H9 (cell line): Measurements from ENCODE around the gene DDI2. TPM values are rescaled to one million over a fixed set of nuclear protein-coding genes. Genes with fewer than 3 reads are reported as not detected.

Source experiments
- DNase-seq: peaks from one replicate; pipeline ENCODE4 v3.0.0-alpha.2; 2017
- H2AFZ ChIP-seq: one replicate; pipeline ENCODE4 v1.6.1; 2013; ENCODE audit warnings: mild to moderate bottlenecking, low read length, control low read depth, moderate library complexity
- H2AK5ac ChIP-seq: 2 replicates; pipeline ENCODE4 v1.6.1; 2013; ENCODE audit warnings: low read length, control low read depth, mixed read lengths; ENCODE audit not compliant: insufficient read length
- H2BK120ac ChIP-seq: one replicate; pipeline ENCODE4 v1.6.1; 2013; ENCODE audit warnings: low read depth, mild to moderate bottlenecking, low read length, control low read depth, inconsistent platforms; ENCODE audit not compliant: poor library complexity, severe bottlenecking
- H2BK12ac ChIP-seq: 2 replicates; pipeline ENCODE4 v1.6.1; 2013; ENCODE audit warnings: low read length, control low read depth, mixed read lengths, low read depth; ENCODE audit not compliant: insufficient read length
- H2BK15ac ChIP-seq: 2 replicates; pipeline ENCODE4 v1.6.1; 2013; ENCODE audit warnings: low read depth, low read length, control low read depth
- H2BK20ac ChIP-seq: one replicate; pipeline ENCODE4 v1.6.1; 2013; ENCODE audit warnings: low read depth, mild to moderate bottlenecking, low read length, control low read depth, inconsistent platforms; ENCODE audit not compliant: poor library complexity, severe bottlenecking
- H2BK5ac ChIP-seq: 2 replicates; pipeline ENCODE4 v1.6.1; 2013; ENCODE audit warnings: low read length, control low read depth, mixed read lengths; ENCODE audit not compliant: insufficient read length
- H3K14ac ChIP-seq: 2 replicates; pipeline ENCODE4 v1.6.1; 2013; ENCODE audit warnings: low read length, control low read depth; ENCODE audit not compliant: insufficient read depth
- H3K18ac ChIP-seq: 2 replicates; pipeline ENCODE4 v1.6.1; 2013; ENCODE audit warnings: low read depth, mild to moderate bottlenecking, mixed read lengths, low read length, control low read depth; ENCODE audit not compliant: insufficient read length
- H3K23ac ChIP-seq: 2 replicates; pipeline ENCODE4 v1.6.1; 2013; ENCODE audit warnings: low read length, control low read depth, mixed read lengths, low read depth; ENCODE audit not compliant: insufficient read length
- H3K23me2 ChIP-seq: 2 replicates; pipeline ENCODE4 v1.6.1; 2013; ENCODE audit warnings: low read depth, mild to moderate bottlenecking, mixed read lengths, low read length, control low read depth; ENCODE audit not compliant: insufficient read length, poor library complexity, severe bottlenecking
- H3K27ac ChIP-seq: 2 replicates; pipeline ENCODE4 v1.5.1; 2013; ENCODE audit warnings: low read length, control low read depth, mixed read lengths, low read depth; ENCODE audit not compliant: insufficient read length
- H3K27me3 ChIP-seq: 2 replicates; pipeline ENCODE4 v1.6.1; 2013; ENCODE audit warnings: low read length, control low read depth, inconsistent platforms; ENCODE audit not compliant: insufficient read depth
- H3K4ac ChIP-seq: 2 replicates; pipeline ENCODE4 v1.6.1; 2013; ENCODE audit warnings: low read depth, mild to moderate bottlenecking, control low read depth, inconsistent platforms, low read length, moderate library complexity
- H3K4me1 ChIP-seq: 2 replicates; pipeline ENCODE4 v1.6.1; 2013; ENCODE audit warnings: low read length, control low read depth, inconsistent platforms; ENCODE audit not compliant: insufficient read depth
- H3K4me2 ChIP-seq: 2 replicates; pipeline ENCODE4 v1.6.1; 2013; ENCODE audit warnings: low read length, control low read depth, mixed read lengths; ENCODE audit not compliant: insufficient read length, insufficient read depth
- H3K56ac ChIP-seq: 2 replicates; pipeline ENCODE4 v1.6.1; 2013; ENCODE audit warnings: low read depth, mild to moderate bottlenecking, mixed read lengths, low read length, control low read depth; ENCODE audit not compliant: insufficient read length
- H3K79me1 ChIP-seq: 2 replicates; pipeline ENCODE4 v1.6.1; 2013; ENCODE audit warnings: low read depth, mild to moderate bottlenecking, moderate library complexity, low read length, control low read depth, inconsistent platforms; ENCODE audit not compliant: insufficient read depth, poor library complexity, severe bottlenecking
- H3K79me2 ChIP-seq: 2 replicates; pipeline ENCODE4 v1.6.1; 2013; ENCODE audit warnings: low read length, control low read depth, inconsistent platforms; ENCODE audit not compliant: insufficient read depth
- H3K9ac ChIP-seq: 2 replicates; pipeline ENCODE4 v1.6.1; 2013; ENCODE audit warnings: low read length, control low read depth, mixed read lengths; ENCODE audit not compliant: insufficient read length; ENCODE audit errors: extremely low read depth
- H3K9me3 ChIP-seq: one replicate; pipeline ENCODE4 v1.6.1; 2013; ENCODE audit warnings: low read depth, low read length, inconsistent platforms; ENCODE audit not compliant: control insufficient read depth
- H3T11ph ChIP-seq: one replicate; pipeline ENCODE4 v1.6.1; 2013; ENCODE audit warnings: mild to moderate bottlenecking, low read length, control low read depth, inconsistent platforms
- H4K20me1 ChIP-seq: one replicate; pipeline ENCODE4 v1.6.1; 2013; ENCODE audit not compliant: control insufficient read depth, insufficient read length, insufficient read depth
- H4K5ac ChIP-seq: 2 replicates; pipeline ENCODE4 v1.6.1; 2013; ENCODE audit warnings: low read depth, mild to moderate bottlenecking, mixed read lengths, low read length, control low read depth; ENCODE audit not compliant: insufficient read length
- H4K8ac ChIP-seq: replicated peaks from 2 replicates; pipeline ENCODE4 v1.6.1; 2013; ENCODE audit warnings: low read length, control low read depth, mixed read lengths, low read depth; ENCODE audit not compliant: insufficient read length
- H4K91ac ChIP-seq: 2 replicates; pipeline ENCODE4 v1.6.1; 2013; ENCODE audit warnings: low read depth, mild to moderate bottlenecking, moderate library complexity, mixed read lengths, low read length, control low read depth; ENCODE audit not compliant: insufficient read length
- H3K27ac Mint-ChIP-seq, 3 experiments: 2 replicates in 2 of 3; 3 replicates in 1 of 3; pipeline ENCODE4 v1.8.0; 2020 to 2021; ENCODE audit warnings: mixed read lengths in 3 of 3, mild to moderate bottlenecking in 1 of 3, moderate library complexity in 1 of 3
- H3K27me3 Mint-ChIP-seq: 2 replicates; pipeline ENCODE4 v1.8.0; 2021; ENCODE audit warnings: low read depth, mild to moderate bottlenecking, moderate library complexity, mixed read lengths
- H3K36me3 Mint-ChIP-seq, 3 experiments: 2 replicates in 2 of 3; 3 replicates in 1 of 3; pipeline ENCODE4 v1.8.0; 2020 to 2021; ENCODE audit warnings: low read depth in 3 of 3, mixed read lengths in 3 of 3; ENCODE audit not compliant: insufficient read depth in 1 of 3
- H3K4me1 Mint-ChIP-seq, 2 experiments: 2 replicates each; pipeline ENCODE4 v1.8.0; 2020; ENCODE audit warnings: mixed read lengths in 2 of 2
- H3K4me3 Mint-ChIP-seq, 2 experiments: 2 replicates in 1 of 2; 3 replicates in 1 of 2; pipeline ENCODE4 v1.8.0; 2020 to 2021; ENCODE audit warnings: mild to moderate bottlenecking in 2 of 2, mixed read lengths in 2 of 2, moderate library complexity in 1 of 2
- H3K9me3 Mint-ChIP-seq, 2 experiments: 2 replicates in 1 of 2; 3 replicates in 1 of 2; pipeline ENCODE4 v1.8.0; 2020; ENCODE audit warnings: mild to moderate bottlenecking in 2 of 2, mixed read lengths in 2 of 2, moderate library complexity in 1 of 2
- WGBS: extraction: QIAGEN DNeasy Blood & Tissue Kit; methylation state at CpG from one replicate; pipeline ENCODE4 v1.1.7; 2013; ENCODE audit warnings: missing lambda C conversion rate, low lambda C conversion rate, mixed read lengths; ENCODE audit not compliant: insufficient read length; ENCODE audit errors: extremely low coverage; 5-methylcytosine and 5-hydroxymethylcytosine counted together
- total RNA-seq: library from RNA; stranded (reverse); gene quantifications from 2 replicates; pipeline ENCODE4 v1.2.1, GENCODE V29; 2021
- TF ChIP-seq, protein P1 (sequence below): fragments of 200-600 bp; sonication (generic); conservative IDR thresholded peaks from 3 replicates; pipeline ENCODE4 v1.8.0; 2021; ENCODE audit warnings: antibody characterized with exemption, mild to moderate bottlenecking

Gene DDI2
- total RNA-seq, 1 experiment from 2014 or later = 45.0 TPM

- no peak overlapping the region for H3K4me2 ChIP-seq
- no peaks in the 10 kb centered on the region for H3K79me1 ChIP-seq
- H3K9me3 Mint-ChIP-seq = no peaks in the 10 kb centered on the region
- no CpG with 5 or more reads among the region's 17 CpGs for WGBS
- TF ChIP-seq, protein P1, sequence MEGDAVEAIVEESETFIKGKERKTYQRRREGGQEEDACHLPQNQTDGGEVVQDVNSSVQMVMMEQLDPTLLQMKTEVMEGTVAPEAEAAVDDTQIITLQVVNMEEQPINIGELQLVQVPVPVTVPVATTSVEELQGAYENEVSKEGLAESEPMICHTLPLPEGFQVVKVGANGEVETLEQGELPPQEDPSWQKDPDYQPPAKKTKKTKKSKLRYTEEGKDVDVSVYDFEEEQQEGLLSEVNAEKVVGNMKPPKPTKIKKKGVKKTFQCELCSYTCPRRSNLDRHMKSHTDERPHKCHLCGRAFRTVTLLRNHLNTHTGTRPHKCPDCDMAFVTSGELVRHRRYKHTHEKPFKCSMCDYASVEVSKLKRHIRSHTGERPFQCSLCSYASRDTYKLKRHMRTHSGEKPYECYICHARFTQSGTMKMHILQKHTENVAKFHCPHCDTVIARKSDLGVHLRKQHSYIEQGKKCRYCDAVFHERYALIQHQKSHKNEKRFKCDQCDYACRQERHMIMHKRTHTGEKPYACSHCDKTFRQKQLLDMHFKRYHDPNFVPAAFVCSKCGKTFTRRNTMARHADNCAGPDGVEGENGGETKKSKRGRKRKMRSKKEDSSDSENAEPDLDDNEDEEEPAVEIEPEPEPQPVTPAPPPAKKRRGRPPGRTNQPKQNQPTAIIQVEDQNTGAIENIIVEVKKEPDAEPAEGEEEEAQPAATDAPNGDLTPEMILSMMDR = no peak
- no peak overlapping the region for H3K27ac ChIP-seq
- no peak overlapping the region for H3K14ac ChIP-seq
- H3K79me2 ChIP-seq = no peaks in the 10 kb centered on the region; the same call in 1 of the 2 replicates
- H2BK15ac ChIP-seq = no peak overlapping the region
- no peaks in the 10 kb centered on the region for H3K27me3 ChIP-seq
- no peak for DNase-seq
- H3K23ac ChIP-seq = no peak overlapping the region
- no peak overlapping the region for H3T11ph ChIP-seq
- H3K27ac Mint-ChIP-seq = peak overlapping the region; percentile 58 to 82 (median 74); a peak in 4 of 7 replicates
- H3K4ac ChIP-seq = no peak overlapping the region
- no peak overlapping the region for H3K4me3 Mint-ChIP-seq
- H3K4me1 ChIP-seq = no peaks in the 10 kb centered on the region; the same call in 1 of the 2 replicates
- peaks cover 3% of the 10 kb centered on the region in 2 experiments; a peak in 2 of 4 replicates for H3K4me1 Mint-ChIP-seq
- H2AFZ ChIP-seq = no peak overlapping the region
- H3K9ac ChIP-seq = no peak overlapping the region
- H4K5ac ChIP-seq = no peak overlapping the region
- H3K9me3 ChIP-seq = no peaks in the 10 kb centered on the region
- H2BK20ac ChIP-seq = no peak overlapping the region
- H2BK12ac ChIP-seq = no peak overlapping the region
- H3K36me3 Mint-ChIP-seq = peaks cover 3 to 17% (median 10%) of the 10 kb centered on the region in 3 experiments; a peak in 5 of 7 replicates
- no peak overlapping the region for H3K18ac ChIP-seq
- no peaks in the 10 kb centered on the region for H3K27me3 Mint-ChIP-seq
- no peak overlapping the region for H3K56ac ChIP-seq
- H2BK5ac ChIP-seq = no peak overlapping the region
- H4K20me1 ChIP-seq = no peaks in the 10 kb centered on the region
- no peak overlapping the region for H4K8ac ChIP-seq
- no peak overlapping the region for H4K91ac ChIP-seq
- no peak overlapping the region for H2BK120ac ChIP-seq
- H3K23me2 ChIP-seq = no peaks in the 10 kb centered on the region
- no peak overlapping the region for H2AK5ac ChIP-seq
Observed at GRCh38 chr1:15704526-15705183, 87.4 kb downstream of the DDI2 start.
